GM12891 (cell line): ENCODE data around the gene ACP2.

Source experiments
- POLR2A ChIP-seq: IDR thresholded peaks from 2 replicates; pipeline ENCODE4 v1.6.1; 2011; ENCODE audit warnings: low read depth, low read length, control low read depth
- POLR2AphosphoS5 ChIP-seq: IDR thresholded peaks from 2 replicates; pipeline ENCODE4 v1.6.1; 2011; ENCODE audit warnings: low read depth, low read length, control low read depth
- SPI1 ChIP-seq: IDR thresholded peaks from 2 replicates; pipeline ENCODE4 v1.6.1; 2011; ENCODE audit warnings: low read depth, low read length, control low read depth

- TF ChIP-seq SPI1: no peak
- TF ChIP-seq POLR2A: no peak
- no peak for TF ChIP-seq POLR2AphosphoS5
Measured at GRCh38 chr11:47243454-47243853, 5.2 kb downstream of the ACP2 start.
